Activated CD4-positive, alpha-beta T cell treated with anti-CD3 and anti-CD28 coated beads, Interleukin-10, Interleukin-2, amounts not matched to agents 100 ng/mL and 50 ng/mL, durations not matched to agents 16 hours and 8 hours (primary cell): ENCODE measurements around the gene FAM118B.

Source experiments
- DNase-seq: peaks from one replicate; pipeline ENCODE4 v3.0.0-alpha.2; 2020

Gene FAM118B

GRCh38 chr11:126186708-126187529 is 24.7 kb upstream of the FAM118B start:
- no peak for DNase-seq

GRCh38 chr11:126188332-126189108 is 23.1 kb upstream of the FAM118B start:
- DNase-seq: no peak

GRCh38 chr11:126189109-126189929 is 22.3 kb upstream of the FAM118B start:
- DNase-seq: no peak

DNA sequence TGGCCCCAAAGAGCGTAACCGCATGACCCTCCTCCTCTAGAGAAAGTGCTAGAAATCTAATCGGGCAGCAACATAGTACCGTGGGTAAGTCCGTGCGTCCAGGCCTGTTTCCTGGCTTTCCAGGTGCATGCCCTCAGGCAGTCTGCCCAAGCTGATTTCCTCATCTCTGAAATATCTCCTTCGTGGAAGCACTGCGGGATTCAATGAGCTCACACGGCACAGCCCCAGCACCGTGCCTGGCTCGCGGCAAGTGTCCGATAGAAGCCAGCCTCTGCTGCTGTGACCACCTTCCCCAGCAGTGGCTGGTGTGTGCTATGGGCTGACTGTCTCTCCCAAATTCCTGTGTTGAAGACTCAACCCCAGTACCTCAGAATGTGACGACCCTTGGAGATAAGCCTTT is 20.8 kb upstream of the FAM118B start:
- no peak for DNase-seq

GRCh38 chr11:126191379-126192073 is 20.1 kb upstream of the FAM118B start:
- DNase-seq: no peak

GRCh38 chr11:126192361-126192760 is 19.2 kb upstream of the FAM118B start:
- DNase-seq: no peak

- no peak for DNase-seq
These were observed 18.5 kb upstream of the FAM118B start for GRCh38 chr11:126193038-126193478.

GRCh38 chr11:126194121-126194543 is 17.4 kb upstream of the FAM118B start:
- DNase-seq: peak; percentile 42

GRCh38 chr11:126195119-126195518 is 16.5 kb upstream of the FAM118B start:
- DNase-seq: no peak

GRCh38 chr11:126197277-126197939 is 14.2 kb upstream of the FAM118B start:
- no peak for DNase-seq

DNA sequence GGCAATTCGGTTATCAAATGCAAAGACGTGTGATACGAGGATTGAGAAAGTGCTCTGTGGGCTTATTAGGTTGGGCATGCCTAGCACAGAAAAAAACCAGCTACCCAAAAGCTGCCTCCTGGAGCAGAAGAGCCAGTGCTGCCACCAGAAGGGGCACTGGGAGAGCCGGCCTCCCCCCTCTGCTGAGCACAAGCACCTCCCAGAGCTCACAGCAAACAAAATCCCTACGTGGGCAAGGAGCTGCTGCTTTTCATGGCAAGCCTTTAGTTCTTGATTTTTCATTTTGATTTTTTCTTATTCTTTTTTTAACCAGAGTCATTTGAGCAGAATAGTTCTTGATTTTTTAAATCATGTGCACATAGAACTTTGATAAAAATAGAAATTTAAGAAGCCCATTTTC is 12.9 kb upstream of the FAM118B start:
- DNase-seq: no peak

- no peak for DNase-seq
These were observed 8.8 kb upstream of the FAM118B start for GRCh38 chr11:126202646-126203359.

DNA sequence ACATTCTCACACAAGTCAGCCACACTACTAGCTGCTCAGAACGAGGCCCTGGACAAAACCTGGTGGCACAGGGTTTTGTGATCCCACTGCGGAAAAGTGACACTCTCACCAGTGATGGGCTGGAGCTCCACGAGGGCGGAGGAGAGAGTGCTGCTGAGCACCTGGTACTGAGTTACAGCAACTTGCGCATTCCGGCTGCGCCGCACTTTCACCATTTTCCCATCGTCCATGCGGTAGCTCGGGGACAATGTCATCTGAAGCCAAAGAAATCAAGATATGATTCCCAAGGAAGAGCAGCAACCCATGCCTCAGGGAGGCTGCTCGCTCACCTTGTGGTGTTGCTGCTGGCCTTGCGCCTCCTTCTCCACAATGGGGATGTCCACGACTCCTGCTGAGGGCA is 6.2 kb upstream of the FAM118B start:
- DNase-seq: no peak

DNA sequence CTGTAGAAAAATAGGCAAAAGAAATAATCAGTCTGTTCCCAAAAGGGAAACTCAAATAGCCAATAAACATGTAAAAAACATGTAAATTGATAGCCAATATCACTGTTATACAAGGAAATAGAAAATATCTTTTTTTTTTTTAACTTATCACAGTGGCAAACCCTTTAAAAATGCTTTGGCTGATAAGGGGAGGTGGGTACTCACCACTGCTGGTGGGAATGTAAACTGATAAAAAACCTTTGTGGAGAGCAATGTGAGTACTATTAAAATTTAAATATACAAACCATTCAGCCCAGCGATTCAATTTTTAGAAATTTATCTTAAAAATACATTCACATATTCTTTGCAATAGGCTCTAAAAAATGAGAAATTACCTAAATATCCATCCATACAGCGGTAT is 3.7 kb upstream of the FAM118B start:
- no peak for DNase-seq

- no peak for DNase-seq
These were observed 729 bp upstream of the FAM118B start for GRCh38 chr11:126210871-126211235.

DNA sequence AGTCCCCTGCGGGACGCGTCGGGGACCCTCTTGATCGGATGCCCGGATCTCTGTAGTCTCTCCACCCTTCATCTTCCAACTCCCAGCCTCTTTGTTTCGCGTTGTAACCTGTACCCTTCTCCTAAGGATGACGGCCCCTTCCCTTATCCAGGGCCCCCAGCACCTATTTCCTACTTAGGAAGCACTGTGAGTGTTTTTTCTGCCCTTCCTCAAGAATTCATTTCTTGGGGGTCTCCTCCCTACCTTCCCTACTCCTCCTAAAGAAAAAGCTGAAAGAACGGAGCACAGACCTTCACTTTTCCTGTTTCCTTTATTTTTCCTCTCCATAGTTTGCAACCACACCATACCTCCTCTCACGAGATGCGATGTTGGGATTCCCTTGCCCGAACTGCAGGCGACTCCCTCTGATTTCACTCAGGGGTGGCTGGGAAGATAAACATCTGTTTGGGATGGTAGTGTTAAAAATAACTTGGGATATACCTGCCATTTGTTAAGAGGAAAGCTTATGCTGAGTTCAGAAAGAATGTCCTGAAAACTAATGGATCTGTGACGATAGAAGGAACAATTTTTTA is 593 bp downstream of the FAM118B start:
- DNase-seq: no peak

DNA sequence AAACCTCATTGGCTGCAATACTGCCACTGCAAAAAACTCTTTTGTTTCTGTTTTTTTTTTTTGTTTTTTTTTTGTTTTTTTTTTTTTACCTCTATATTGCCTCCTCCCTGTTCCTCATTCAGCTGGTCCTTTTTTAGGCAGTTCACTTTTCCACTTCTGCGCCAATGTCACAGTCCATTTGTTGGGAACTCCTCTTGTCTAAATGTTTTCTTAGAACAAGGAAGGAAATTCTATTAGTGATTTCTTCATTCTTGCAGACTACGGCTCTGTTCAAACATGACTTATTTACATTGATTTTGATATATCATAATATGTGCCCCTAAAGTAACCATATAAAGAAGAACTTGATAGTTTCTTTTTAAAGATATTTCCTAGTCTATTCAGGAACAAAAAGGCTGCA is 2.9 kb downstream of the FAM118B start:
- no peak for DNase-seq

GRCh38 chr11:126214841-126215240 is 3.3 kb downstream of the FAM118B start:
- no peak for DNase-seq

- peak; percentile 42 for DNase-seq
These were observed 5.1 kb downstream of the FAM118B start for GRCh38 chr11:126216526-126217305.

- DNase-seq: no peak
These were observed 5.9 kb downstream of the FAM118B start for GRCh38 chr11:126217491-126217890.
